ENCODE data around the gene NTM. TPM values are rescaled to one million over a fixed set of nuclear protein-coding genes. Genes with fewer than 3 reads are reported as not detected.

The NTM gene
- total and polyA plus RNA-seq, 2 experiments from 2014 or later: 2.2 to 4.9 TPM

DNA sequence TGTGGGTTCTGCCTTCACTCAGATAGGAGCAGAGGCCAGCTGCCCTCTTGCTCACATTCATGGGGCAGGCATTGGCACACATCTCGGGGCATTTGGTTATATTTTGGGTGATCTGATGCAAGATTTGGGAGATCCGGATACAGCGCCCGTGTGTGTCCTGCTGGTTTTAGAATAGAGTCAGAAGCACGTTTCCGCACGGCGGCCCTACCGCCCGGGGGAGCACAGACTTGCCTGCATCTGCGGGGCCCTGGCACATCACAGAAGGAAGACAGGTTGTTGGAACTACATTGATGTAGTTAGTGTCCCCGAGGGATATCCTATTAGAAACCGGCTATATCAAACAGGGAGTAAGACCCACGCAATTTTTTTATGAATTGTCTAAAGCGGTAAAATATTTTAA is 982.8 kb downstream of the NTM start:
- no peaks in the 10 kb centered on the region for H3K79me2 ChIP-seq
- no peaks in the 10 kb centered on the region for H3K9me2 ChIP-seq (replicated peaks; ENCODE audit: insufficient read depth)
- no peaks in the 10 kb centered on the region for H4K20me1 ChIP-seq (ENCODE audit: insufficient read depth, poor library complexity, severe bottlenecking)
- no peak overlapping the region for H3K4me3 ChIP-seq
- H3K4me1 ChIP-seq (ENCODE audit: insufficient read depth): no peaks in the 10 kb centered on the region
- H3K27ac ChIP-seq: no peak overlapping the region
- no peaks in the 10 kb centered on the region for H3K9me3 ChIP-seq (ENCODE audit: low read depth)
- H2AFZ ChIP-seq: no peak overlapping the region
- H3K27me3 ChIP-seq: peaks cover 3% of the 10 kb centered on the region
- no peak for DNase-seq (ENCODE audit: low spot score)
- H3K36me3 ChIP-seq (replicated peaks; ENCODE audit: insufficient read depth, low read depth): no peaks in the 10 kb centered on the region
- 98% methylated on average over 15 of the region's 15 CpGs for WGBS (ENCODE audit: low lambda C conversion rate, missing lambda C conversion rate)
- no peak overlapping the region for H3K4me2 ChIP-seq
- TF ChIP-seq EZH2 (IDR thresholded peaks at IDR 0.05; ENCODE audit: borderline replicate concordance): no peak
- TF ChIP-seq, protein P1, sequence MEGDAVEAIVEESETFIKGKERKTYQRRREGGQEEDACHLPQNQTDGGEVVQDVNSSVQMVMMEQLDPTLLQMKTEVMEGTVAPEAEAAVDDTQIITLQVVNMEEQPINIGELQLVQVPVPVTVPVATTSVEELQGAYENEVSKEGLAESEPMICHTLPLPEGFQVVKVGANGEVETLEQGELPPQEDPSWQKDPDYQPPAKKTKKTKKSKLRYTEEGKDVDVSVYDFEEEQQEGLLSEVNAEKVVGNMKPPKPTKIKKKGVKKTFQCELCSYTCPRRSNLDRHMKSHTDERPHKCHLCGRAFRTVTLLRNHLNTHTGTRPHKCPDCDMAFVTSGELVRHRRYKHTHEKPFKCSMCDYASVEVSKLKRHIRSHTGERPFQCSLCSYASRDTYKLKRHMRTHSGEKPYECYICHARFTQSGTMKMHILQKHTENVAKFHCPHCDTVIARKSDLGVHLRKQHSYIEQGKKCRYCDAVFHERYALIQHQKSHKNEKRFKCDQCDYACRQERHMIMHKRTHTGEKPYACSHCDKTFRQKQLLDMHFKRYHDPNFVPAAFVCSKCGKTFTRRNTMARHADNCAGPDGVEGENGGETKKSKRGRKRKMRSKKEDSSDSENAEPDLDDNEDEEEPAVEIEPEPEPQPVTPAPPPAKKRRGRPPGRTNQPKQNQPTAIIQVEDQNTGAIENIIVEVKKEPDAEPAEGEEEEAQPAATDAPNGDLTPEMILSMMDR (IDR thresholded peaks at IDR 0.05; ENCODE audit: poor library complexity): no peak
- no peak for TF ChIP-seq EZH2phosphoT487 (IDR thresholded peaks at IDR 0.05; ENCODE audit: low read depth, severe bottlenecking, unreplicated experiment)

DNA sequence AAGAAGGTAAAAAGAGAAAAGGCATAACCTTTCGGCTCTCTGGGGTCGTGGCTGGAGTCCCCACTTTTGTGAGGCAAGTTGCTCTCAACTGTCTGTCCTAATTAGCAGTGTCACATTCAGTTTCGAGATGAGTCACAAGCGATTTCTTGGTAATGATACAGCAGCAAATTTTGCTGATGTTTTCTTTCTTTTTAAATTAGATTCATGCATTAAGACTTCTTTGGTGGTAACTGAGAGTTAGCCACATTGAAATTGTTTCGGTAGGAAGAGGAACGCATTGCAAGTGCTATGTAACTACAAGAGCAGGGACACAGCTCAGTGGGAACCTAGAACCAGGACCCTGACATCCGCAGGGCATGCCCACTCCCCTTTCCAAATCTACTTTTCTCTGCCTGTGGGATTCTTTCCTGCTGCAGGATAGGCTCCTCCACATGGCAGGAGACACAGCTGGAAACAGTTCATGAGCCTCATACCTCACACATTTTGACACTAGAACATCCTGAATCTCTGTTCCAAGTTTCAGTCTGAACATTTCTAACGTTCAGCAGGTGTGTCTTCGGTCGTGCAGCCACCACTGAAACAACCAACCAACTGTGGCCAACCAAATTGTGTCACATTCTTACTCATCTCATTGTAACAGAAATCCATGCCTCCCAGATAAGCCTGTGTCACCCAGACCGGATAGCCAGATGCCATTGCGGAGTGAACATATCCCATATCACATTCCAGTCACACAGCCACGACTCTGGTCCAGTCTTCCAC is 987.6 kb downstream of the NTM start:
- TF ChIP-seq EZH2phosphoT487 (IDR thresholded peaks at IDR 0.05; ENCODE audit: low read depth, severe bottlenecking, unreplicated experiment): no peak
- peaks cover 7% of the 10 kb centered on the region for H3K27me3 ChIP-seq
- H3K79me2 ChIP-seq: no peaks in the 10 kb centered on the region
- no peaks in the 10 kb centered on the region for H3K36me3 ChIP-seq (replicated peaks; ENCODE audit: insufficient read depth, low read depth)
- H3K4me3 ChIP-seq: no peak overlapping the region
- H3K4me2 ChIP-seq: no peak overlapping the region
- no peak overlapping the region for H2AFZ ChIP-seq
- H4K20me1 ChIP-seq (ENCODE audit: insufficient read depth, poor library complexity, severe bottlenecking): no peaks in the 10 kb centered on the region
- DNase-seq (ENCODE audit: low spot score): no peak
- no peaks in the 10 kb centered on the region for H3K9me3 ChIP-seq (ENCODE audit: low read depth)
- 87% methylated on average over 13 of the region's 13 CpGs for WGBS (ENCODE audit: low lambda C conversion rate, missing lambda C conversion rate)
- H3K4me1 ChIP-seq (ENCODE audit: insufficient read depth): no peaks in the 10 kb centered on the region
- H3K27ac ChIP-seq: no peak overlapping the region
- no peaks in the 10 kb centered on the region for H3K9me2 ChIP-seq (replicated peaks; ENCODE audit: insufficient read depth)

DNA sequence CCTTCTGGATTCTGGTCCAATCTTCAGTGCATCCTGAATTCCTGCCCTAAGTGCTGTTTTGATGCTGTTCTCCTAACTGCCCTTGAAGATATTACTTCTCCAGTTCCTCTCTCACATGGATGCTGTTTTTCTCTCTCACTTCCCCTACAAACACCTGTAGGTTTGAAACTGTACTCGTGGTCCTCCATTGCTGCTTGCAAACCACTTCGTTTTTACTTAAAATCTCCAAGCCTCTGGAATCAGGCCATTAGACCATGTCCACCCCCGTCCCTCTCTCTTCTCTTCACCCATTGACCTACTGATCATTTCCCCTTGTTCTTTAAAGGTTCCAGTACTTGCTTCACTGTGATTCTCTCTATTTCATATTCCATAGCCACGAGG is 988.1 kb downstream of the NTM start:
- no peak overlapping the region for H3K27ac ChIP-seq

DNA sequence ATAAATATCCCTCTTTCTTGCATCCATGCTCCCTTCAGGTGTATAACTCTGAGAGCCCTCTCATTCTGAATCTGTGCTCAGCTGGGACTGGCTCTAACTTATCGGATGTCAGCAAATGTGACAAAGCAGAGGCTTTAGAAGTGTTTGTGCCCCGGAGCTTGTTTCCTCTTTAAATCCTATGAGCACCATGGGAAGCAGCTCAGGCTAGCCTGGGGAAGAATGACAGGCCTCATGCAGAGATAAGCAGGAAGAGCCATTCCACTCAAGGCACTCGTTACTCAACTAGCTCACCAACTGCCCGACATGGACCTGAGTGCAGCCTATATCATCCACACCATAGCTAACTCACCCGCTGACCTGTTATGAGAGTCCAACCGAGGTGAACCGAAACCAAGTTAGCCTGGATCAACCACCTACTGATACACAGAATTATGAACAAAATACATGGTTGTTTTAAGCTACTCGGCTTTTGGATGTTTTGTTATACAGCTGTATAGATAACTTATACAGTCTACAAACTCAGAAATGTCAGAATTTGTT is 990.7 kb downstream of the NTM start:
- TF ChIP-seq EZH2phosphoT487 (IDR thresholded peaks at IDR 0.05; ENCODE audit: low read depth, severe bottlenecking, unreplicated experiment) (no peak), EZH2 (IDR thresholded peaks at IDR 0.05; ENCODE audit: borderline replicate concordance) (no peak)
- TF ChIP-seq, protein P1 (IDR thresholded peaks at IDR 0.05; ENCODE audit: poor library complexity): no peak
- Histone ChIP-seq H3K4me1 (ENCODE audit: insufficient read depth) (no peaks in the 10 kb centered on the region), H3K9me3 (ENCODE audit: low read depth) (no peaks in the 10 kb centered on the region), H3K27me3 (peaks cover 7% of the 10 kb centered on the region), H4K20me1 (ENCODE audit: insufficient read depth, poor library complexity, severe bottlenecking) (no peaks in the 10 kb centered on the region), H3K4me2 (no peak overlapping the region), H3K79me2 (no peaks in the 10 kb centered on the region), H3K4me3 (no peak overlapping the region), H3K27ac (no peak overlapping the region), H2AFZ (no peak overlapping the region), H3K36me3 (replicated peaks; ENCODE audit: insufficient read depth, low read depth) (no peaks in the 10 kb centered on the region), H3K9me2 (replicated peaks; ENCODE audit: insufficient read depth) (no peaks in the 10 kb centered on the region)
- no peak for DNase-seq (ENCODE audit: low spot score)
- 64% methylated on average over 8 of the region's 8 CpGs for WGBS (ENCODE audit: low lambda C conversion rate, missing lambda C conversion rate)

More for the DNA sequence above, 988.1 kb downstream of the NTM start:
- no peaks in the 10 kb centered on the region for H3K9me2 ChIP-seq (replicated peaks; ENCODE audit: insufficient read depth)
- H3K79me2 ChIP-seq: no peaks in the 10 kb centered on the region
- WGBS (ENCODE audit: low lambda C conversion rate, missing lambda C conversion rate): 73% methylated on average over 4 of the region's 4 CpGs
- H2AFZ ChIP-seq: no peak overlapping the region
- TF ChIP-seq EZH2 (IDR thresholded peaks at IDR 0.05; ENCODE audit: borderline replicate concordance) (no peak), EZH2phosphoT487 (IDR thresholded peaks at IDR 0.05; ENCODE audit: low read depth, severe bottlenecking, unreplicated experiment) (no peak)
- TF ChIP-seq, protein P1 (IDR thresholded peaks at IDR 0.05; ENCODE audit: poor library complexity): no peak
- DNase-seq (ENCODE audit: low spot score): no peak
- H3K36me3 ChIP-seq (replicated peaks; ENCODE audit: insufficient read depth, low read depth): no peaks in the 10 kb centered on the region
- no peaks in the 10 kb centered on the region for H3K9me3 ChIP-seq (ENCODE audit: low read depth)
- no peak overlapping the region for H3K4me3 ChIP-seq
- peaks cover 7% of the 10 kb centered on the region for H3K27me3 ChIP-seq
- H4K20me1 ChIP-seq (ENCODE audit: insufficient read depth, poor library complexity, severe bottlenecking): no peaks in the 10 kb centered on the region
- no peak overlapping the region for H3K4me2 ChIP-seq
- H3K4me1 ChIP-seq (ENCODE audit: insufficient read depth): no peaks in the 10 kb centered on the region

All from hepatocyte (in vitro differentiated cells).